GM18909 (cell line): ENCODE results near the gene OPA3.

Experiments
- ATAC-seq: cut with Tn5 transposase; IDR thresholded peaks from one replicate; pipeline ENCODE4 v1.9.1; 2021; ENCODE audit warnings: mild to moderate bottlenecking; ENCODE audit not compliant: unreplicated experiment, poor library complexity

The OPA3 gene

GRCh38 chr19:45489216-45489855 lies 95.3 kb downstream of the OPA3 start:
- no peak for ATAC-seq

DNA sequence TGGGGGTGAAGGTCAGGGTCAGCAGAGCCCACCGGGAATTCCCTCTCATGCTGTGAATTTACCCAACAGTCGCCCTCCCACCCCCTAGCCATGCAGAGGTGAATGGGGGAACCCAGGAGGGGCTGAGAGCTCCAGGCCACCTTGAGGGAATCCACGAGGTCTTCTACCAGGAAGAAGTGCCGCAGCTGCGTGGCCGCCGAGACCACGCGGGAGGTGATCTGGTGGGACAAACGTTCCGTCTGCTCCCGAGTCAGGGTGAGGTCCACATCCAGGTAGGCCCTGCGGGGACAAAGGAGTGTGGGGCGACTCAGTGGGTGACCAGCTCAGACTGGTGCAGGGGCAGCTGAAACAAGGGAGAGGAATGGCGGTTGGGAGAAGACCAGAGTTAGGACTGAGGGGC lies 95.9 kb downstream of the OPA3 start:
- no peak for ATAC-seq

- peak; percentile 90 for ATAC-seq
Measured at GRCh38 chr19:45485305-45486077, 99.1 kb downstream of the OPA3 start.

DNA sequence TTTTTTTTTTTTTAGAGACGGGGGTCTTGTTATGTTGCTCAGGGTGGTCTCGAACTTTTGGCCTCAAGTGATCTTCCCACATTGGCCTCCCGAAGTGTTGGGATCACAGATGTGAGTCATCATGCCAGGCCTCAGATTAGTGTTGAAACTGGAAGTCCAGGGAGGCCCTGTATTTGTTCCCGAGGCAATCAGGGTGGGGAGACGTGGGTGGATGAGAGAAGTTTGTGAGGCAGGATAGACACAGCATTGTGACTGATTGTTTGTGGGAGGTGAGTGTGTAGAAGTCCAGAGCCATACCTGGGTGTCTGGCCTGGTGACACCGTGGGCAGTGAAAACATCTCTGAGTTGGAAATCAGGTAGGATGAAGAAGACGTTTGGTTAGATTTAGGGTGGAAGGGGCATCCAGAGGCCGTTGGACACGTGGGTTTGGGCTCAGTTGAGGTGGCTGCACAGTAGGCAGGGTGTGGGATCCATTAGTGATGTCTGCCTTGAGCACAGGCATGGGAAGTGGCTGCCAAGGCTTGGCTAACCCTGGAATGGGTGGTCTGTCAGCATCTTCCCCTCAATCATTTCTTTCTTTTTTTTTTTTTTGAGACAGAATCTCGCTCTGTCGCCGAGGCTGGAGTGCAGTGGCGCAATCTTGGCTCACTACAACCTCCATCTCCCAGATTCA lies 100.2 kb downstream of the OPA3 start:
- no peak for ATAC-seq

- ATAC-seq = no peak
Measured at GRCh38 chr19:45483033-45483432, 101.6 kb downstream of the OPA3 start.

GRCh38 chr19:45478454-45479238 lies 106.0 kb downstream of the OPA3 start:
- ATAC-seq = peak; percentile 77

DNA sequence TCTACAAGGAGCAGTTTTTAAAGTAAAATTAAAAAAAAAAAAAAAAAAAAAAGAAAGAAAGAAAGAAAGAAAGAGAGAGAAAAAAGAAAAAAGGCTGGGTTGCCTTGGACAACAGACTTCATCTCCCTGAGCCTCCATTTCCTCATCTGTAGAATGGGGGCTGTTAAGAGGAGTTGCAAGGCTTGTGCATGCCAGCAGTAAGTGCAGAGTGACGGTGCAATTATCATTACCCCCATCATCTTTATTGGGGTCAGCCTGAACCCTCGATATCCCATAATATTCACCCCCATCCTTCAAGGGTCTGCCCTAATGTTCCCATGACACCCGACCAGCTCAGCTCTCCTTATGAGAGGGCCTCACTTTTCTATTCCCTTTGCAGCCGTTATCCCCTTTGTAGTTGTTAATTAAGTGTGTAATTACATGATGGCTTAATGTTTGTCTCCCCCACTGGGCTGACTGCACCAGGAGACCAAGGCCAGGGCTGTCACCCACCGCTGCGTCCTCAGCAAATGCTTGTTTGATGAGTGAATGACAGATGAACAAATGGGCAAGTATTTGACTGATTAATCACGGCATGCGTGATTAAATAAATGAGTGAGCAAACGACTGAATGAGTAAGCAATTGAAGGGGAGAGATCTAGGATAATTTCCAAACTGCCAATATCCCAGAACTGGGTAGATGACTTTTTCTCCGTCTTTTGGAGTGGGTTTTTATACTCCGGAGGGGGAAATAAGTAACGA lies 106.7 kb downstream of the OPA3 start:
- peak; percentile 10 for ATAC-seq
